GM12878 (cell line): ENCODE data around the gene PCGF1. TPM values are rescaled to one million over a fixed set of nuclear protein-coding genes. Genes with fewer than 3 reads are reported as not detected.

Experiments used
- ATAC-seq: fragments of 200-7000 bp; cut with Tn5 transposase; 3 replicates; pipeline ENCODE4 v1.9.1; 2020; ENCODE audit warnings: mild to moderate bottlenecking, moderate library complexity
- BruUV-seq: library from RNA; stranded (reverse); fragments of 400-500 nt; replicated peaks from 2 replicates; lab custom pipeline; 2021; lab: Mats Ljungman, UMichigan
- CTCF ChIA-PET: fragments of 300-600 bp; sonication (Branson Sonifier 250); formaldehyde crosslinking; extraction: SDS; loops from one replicate; lab custom pipeline; 2021; ENCODE audit warnings: inconsistent platforms; lab: Yijun Ruan, JAX
- POLR2A ChIA-PET: fragments of 350-600 bp; formaldehyde crosslinking; extraction: SDS; loops from one replicate; lab custom pipeline; 2021; ENCODE audit warnings: inconsistent platforms; lab: Charles Lee
- RAD21 ChIA-PET: fragments of 300-600 bp; sonication (Branson Sonifier 250); formaldehyde crosslinking; loops from one replicate; lab custom pipeline; 2023; ENCODE audit warnings: antibody characterized with exemption; ENCODE audit not compliant: unreplicated experiment; lab: Charles Lee
- SMC1A ChIA-PET: fragments of 300-600 bp; sonication (Branson Sonifier 250); formaldehyde crosslinking; loops from one replicate; lab custom pipeline; 2023; ENCODE audit not compliant: unreplicated experiment, uncharacterized antibody; lab: Charles Lee
- DNase-seq: peaks from one replicate; pipeline ENCODE4 v3.0.0-alpha.2; 2011; ENCODE audit warnings: low read depth, low spot score
- FAIRE-seq: peaks from 3 replicates; lab custom pipeline; 2011; peaks lifted over from hg19 to GRCh38; lab: Jason Lieb, UNC
- H2AFZ ChIP-seq: 2 replicates; pipeline ENCODE4 v1.6.0; 2011; ENCODE audit warnings: low read depth, low read length, control low read depth; ENCODE audit not compliant: control insufficient read depth
- H3K27ac ChIP-seq: 2 replicates; pipeline ENCODE4 v1.5.1; 2011; ENCODE audit warnings: control low read depth; ENCODE audit not compliant: control insufficient read depth, insufficient read depth
- H3K27me3 ChIP-seq, 2 experiments: replicated peaks in 1 of 2; 2 replicates each; pipeline versions ENCODE4 v1.6.0 to v1.6.1; 2011; ENCODE audit warnings: low read length in 1 of 2; ENCODE audit not compliant: control insufficient read depth in 2 of 2, insufficient read depth in 2 of 2
- H3K36me3 ChIP-seq, 2 experiments: 2 replicates each; pipeline ENCODE4 v1.5.1; 2011; ENCODE audit warnings: low read length in 1 of 2; ENCODE audit not compliant: control insufficient read depth in 2 of 2, insufficient read depth in 2 of 2
- H3K4me1 ChIP-seq: 2 replicates; pipeline ENCODE4 v1.6.1; 2011; ENCODE audit warnings: mild to moderate bottlenecking, low read length, moderate library complexity, mixed read lengths; ENCODE audit not compliant: control insufficient read depth, insufficient read depth
- H3K4me2 ChIP-seq: 2 replicates; pipeline ENCODE4 v1.6.0; 2011; ENCODE audit warnings: control low read depth; ENCODE audit not compliant: control insufficient read depth, insufficient read depth
- H3K4me3 ChIP-seq: fragments of 200-600 bp; sonication (generic); 2 replicates; pipeline ENCODE4 v1.5.1; 2016
- H3K79me2 ChIP-seq: 2 replicates; pipeline ENCODE4 v1.6.0; 2011; ENCODE audit warnings: low read length; ENCODE audit not compliant: control insufficient read depth, insufficient read depth
- H3K9ac ChIP-seq: 2 replicates; pipeline ENCODE4 v1.8.0; 2011; ENCODE audit warnings: low read length, control low read depth, mixed read lengths; ENCODE audit not compliant: control insufficient read depth, insufficient read depth
- H3K9me3 ChIP-seq: replicated peaks from 3 replicates; pipeline ENCODE4 v1.5.1; 2011; ENCODE audit warnings: mild to moderate bottlenecking, low read length; ENCODE audit not compliant: control insufficient read depth, insufficient read depth
- H4K20me1 ChIP-seq: 2 replicates; pipeline ENCODE4 v1.6.0; 2011; ENCODE audit not compliant: control insufficient read depth, insufficient read depth
- BACH1 ChIP-seq: fragments of 450-650 bp; IDR thresholded peaks from 2 replicates; pipeline ENCODE4 v1.6.1; 2017; ENCODE audit warnings: mild to moderate bottlenecking, borderline replicate concordance
- MTA3 ChIP-seq: IDR thresholded peaks from 2 replicates; pipeline ENCODE4 v1.6.1; 2012; ENCODE audit warnings: low read length, inconsistent platforms, borderline replicate concordance
- NR2C1 ChIP-seq: fragments of 450-650 bp; IDR thresholded peaks from 2 replicates; pipeline ENCODE4 v1.6.1; 2017; ENCODE audit warnings: antibody characterized with exemption, mild to moderate bottlenecking, moderate library complexity
- POLR2A ChIP-seq: IDR thresholded peaks from 2 replicates; pipeline ENCODE4 v1.6.1; 2011; ENCODE audit warnings: low read depth, mild to moderate bottlenecking, low read length
- WGBS: methylation state at CpG from one replicate; pipeline ENCODE4 v1.1.6; 2016; ENCODE audit warnings: low lambda C conversion rate; ENCODE audit not compliant: insufficient replicate concordance, insufficient coverage; ENCODE audit errors: missing lambda C conversion rate; 5-methylcytosine and 5-hydroxymethylcytosine counted together
- in situ Hi-C: fragments of 300-500 bp; cut with MboI; formaldehyde crosslinking; loops from 9 replicates; pipeline ENCODE4 v1.14.3; 2018; ENCODE audit warnings: mixed read lengths
- intact Hi-C: fragments of 100-400 bp; cut with micrococcal nuclease; formaldehyde crosslinking; loops from one replicate; pipeline ENCODE4 v1.14.2; 2022; ENCODE audit not compliant: unreplicated experiment
- polyA plus RNA-seq, 11 experiments: library from polyadenylated mRNA; depleted of rRNA in 4 of 11; unstranded in 6 of 11; stranded (reverse) in 5 of 11; fragments of >200 nt; fragmentation: Nextera tagmentation in 4 of 11; fragmentation: Illumina TruSeq in 1 of 11; extraction: Ambion mirVana in 4 of 11; extraction: Trizol in 1 of 11; gene quantifications; 1 replicate in 1 of 11; 2 replicates in 10 of 11; pipeline versions ENCODE4 v1.2.1 to v1.2.3, GENCODE V29; 2011 to 2016; ENCODE audit warnings: inconsistent platforms in 2 of 11, missing spikeins in 2 of 11, low read depth in 1 of 11
- total RNA-seq, 4 experiments: library from RNA; depleted of rRNA in 3 of 4; stranded (reverse); fragments of >200 nt in 3 of 4; fragmentation: Illumina TruSeq in 1 of 4; extraction: Trizol in 1 of 4; gene quantifications; 2 replicates each; pipeline versions ENCODE4 v1.2.1 to v1.2.3, GENCODE V29; 2013 to 2021
- TF ChIP-seq, protein P1 (sequence below): IDR thresholded peaks from 2 replicates; pipeline ENCODE4 v1.6.1; 2011; ENCODE audit warnings: borderline replicate concordance, low read depth, mild to moderate bottlenecking, moderate library complexity, low read length; ENCODE audit not compliant: insufficient read depth, poor library complexity, severe bottlenecking
- TF ChIP-seq, protein P2 (sequence below): fragments of 450-650 bp; IDR thresholded peaks from 2 replicates; pipeline ENCODE4 v1.6.1; 2017; ENCODE audit warnings: borderline replicate concordance

PCGF1 gene
- total and polyA plus RNA-seq, 10 of the 15 experiments (the other 5 are each of a cell fraction or from before 2014, with no cell fraction given) = 23.1 to 50.8 (median 27.4) TPM

DNA sequence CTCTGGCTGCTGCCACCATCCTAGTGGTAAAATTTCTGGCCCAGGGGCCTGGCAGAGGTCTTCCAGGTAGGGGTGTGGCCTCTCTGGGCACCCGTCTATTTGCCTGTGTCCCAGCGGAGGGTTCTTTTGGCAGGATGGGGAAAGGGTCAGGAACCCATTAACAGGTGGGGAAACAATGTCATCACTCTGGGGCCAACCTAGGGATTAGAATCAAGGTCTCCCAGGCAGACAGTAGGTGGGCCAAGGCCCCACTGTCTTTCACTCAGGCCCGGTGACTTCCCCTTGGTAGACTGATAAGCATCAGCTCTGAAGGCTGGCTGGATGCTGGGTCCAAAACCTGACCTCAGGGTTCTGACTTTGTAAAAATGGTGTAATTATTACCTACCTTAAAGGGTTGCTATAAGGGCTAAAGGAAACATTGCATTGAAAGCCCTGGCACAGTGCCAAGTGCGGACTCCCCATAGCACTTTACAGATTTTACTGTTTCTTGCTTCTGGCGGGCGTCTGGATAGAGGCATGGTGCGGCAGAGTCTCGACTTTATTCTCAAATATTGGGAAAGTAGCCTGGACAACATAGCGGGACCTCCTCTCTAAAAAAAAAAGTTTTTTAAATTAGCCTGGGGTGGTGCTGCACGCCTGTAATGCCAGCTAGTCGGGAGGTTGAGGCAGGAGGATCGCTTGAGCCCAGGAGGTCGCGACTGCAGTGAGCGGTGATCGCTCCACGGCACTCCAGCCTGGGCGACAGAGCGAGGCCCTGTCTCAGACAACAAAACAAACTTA, 10.3 kb downstream of the PCGF1 start:
- Histone ChIP-seq H3K36me3 (peaks cover 4 to 6% of the 10 kb centered on the region in 2 experiments; a peak in 3 of 4 replicates), H4K20me1 (no peaks in the 10 kb centered on the region), H3K4me1 (peaks cover 6% of the 10 kb centered on the region; the same call in 1 of the 2 replicates), H3K9ac (no peak overlapping the region), H3K9me3 (no peaks in the 10 kb centered on the region), H2AFZ (no peak overlapping the region), H3K27ac (no peak overlapping the region), H3K27me3 (peaks cover 14 to 25% of the 10 kb centered on the region in 2 experiments; a peak in 3 of 4 replicates), H3K4me3 (no peak overlapping the region), H3K4me2 (peak overlapping the region; percentile 46), H3K79me2 (no peaks in the 10 kb centered on the region)
- no peak for DNase-seq
- no peak for ATAC-seq
- no TSS peak for BruUV-seq
- POLR2A ChIA-PET = no interaction called here
- TF ChIP-seq MTA3 (no peak), POLR2A (0 out of 2 replicates have a peak, but pooled peaks have one; percentile 37)
- TF ChIP-seq, protein P1, sequence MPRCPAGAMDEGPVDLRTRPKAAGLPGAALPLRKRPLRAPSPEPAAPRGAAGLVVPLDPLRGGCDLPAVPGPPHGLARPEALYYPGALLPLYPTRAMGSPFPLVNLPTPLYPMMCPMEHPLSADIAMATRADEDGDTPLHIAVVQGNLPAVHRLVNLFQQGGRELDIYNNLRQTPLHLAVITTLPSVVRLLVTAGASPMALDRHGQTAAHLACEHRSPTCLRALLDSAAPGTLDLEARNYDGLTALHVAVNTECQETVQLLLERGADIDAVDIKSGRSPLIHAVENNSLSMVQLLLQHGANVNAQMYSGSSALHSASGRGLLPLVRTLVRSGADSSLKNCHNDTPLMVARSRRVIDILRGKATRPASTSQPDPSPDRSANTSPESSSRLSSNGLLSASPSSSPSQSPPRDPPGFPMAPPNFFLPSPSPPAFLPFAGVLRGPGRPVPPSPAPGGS = peak; percentile 60
- intact Hi-C loops (no loop called here), in situ Hi-C loops (no loop called here)
- WGBS = 90% methylated on average over 19 of the region's 19 CpGs
- FAIRE-seq = no peak
- CTCF ChIA-PET = interaction anchor here (13.9 to 19.4 kb wide), 2 partner anchors 89 to 91 kb away, joined by 231 to 280 read pairs; no protein-coding TSS in a partner anchor
- SMC1A ChIA-PET = no interaction called here
- RAD21 ChIA-PET = no interaction called here

DNA sequence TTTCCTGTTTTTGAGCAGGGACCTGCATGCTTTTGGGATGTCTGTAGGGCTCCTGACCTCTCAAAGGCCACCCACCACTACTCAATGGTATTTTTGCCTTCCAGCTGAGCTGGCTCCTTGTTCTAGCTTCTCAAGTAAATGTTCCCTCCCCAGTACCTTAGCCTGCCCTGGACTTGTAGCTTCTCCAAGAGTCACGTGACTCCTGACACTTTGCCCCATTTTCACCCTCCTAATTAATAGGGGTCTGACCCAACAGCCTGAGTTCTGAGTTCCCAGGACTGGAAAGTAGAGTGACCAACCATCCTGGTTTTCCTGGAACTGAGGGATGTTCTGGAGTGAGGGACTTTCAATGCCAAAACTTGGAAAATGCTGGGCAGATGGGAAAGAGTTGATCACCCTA, 12.1 kb downstream of the PCGF1 start:
- Histone ChIP-seq H2AFZ (no peak overlapping the region), H3K9ac (no peak overlapping the region), H3K27me3 (peaks cover 11 to 16% of the 10 kb centered on the region in 2 experiments; a peak in 3 of 4 replicates), H3K36me3 (peaks cover 12 to 13% of the 10 kb centered on the region in 2 experiments; a peak in 3 of 4 replicates), H4K20me1 (no peaks in the 10 kb centered on the region), H3K4me3 (no peak overlapping the region), H3K27ac (no peak overlapping the region), H3K4me1 (peaks cover 6% of the 10 kb centered on the region; the same call in 1 of the 2 replicates)
- intact Hi-C loops = no loop called here
- ChIA-PET SMC1A (interaction anchor here (1.0 kb wide), 1 partner anchor 37 kb away, joined by 3 read pairs; no protein-coding TSS in a partner anchor), RAD21 (no interaction called here)
- in situ Hi-C loops = no loop called here
- ATAC-seq = no peak
- FAIRE-seq = no peak
- BruUV-seq = no TSS peak
- TF ChIP-seq, protein P2, sequence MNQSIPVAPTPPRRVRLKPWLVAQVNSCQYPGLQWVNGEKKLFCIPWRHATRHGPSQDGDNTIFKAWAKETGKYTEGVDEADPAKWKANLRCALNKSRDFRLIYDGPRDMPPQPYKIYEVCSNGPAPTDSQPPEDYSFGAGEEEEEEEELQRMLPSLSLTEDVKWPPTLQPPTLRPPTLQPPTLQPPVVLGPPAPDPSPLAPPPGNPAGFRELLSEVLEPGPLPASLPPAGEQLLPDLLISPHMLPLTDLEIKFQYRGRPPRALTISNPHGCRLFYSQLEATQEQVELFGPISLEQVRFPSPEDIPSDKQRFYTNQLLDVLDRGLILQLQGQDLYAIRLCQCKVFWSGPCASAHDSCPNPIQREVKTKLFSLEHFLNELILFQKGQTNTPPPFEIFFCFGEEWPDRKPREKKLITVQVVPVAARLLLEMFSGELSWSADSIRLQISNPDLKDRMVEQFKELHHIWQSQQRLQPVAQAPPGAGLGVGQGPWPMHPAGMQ = no peak
- TF ChIP-seq NR2C1 = no peak
- no peak for TF ChIP-seq BACH1
- TF ChIP-seq, all 136 proteins: peak for 0
- Histone ChIP-seq H3K9me3 (no peaks in the 10 kb centered on the region), H3K4me2 (no peak overlapping the region), H3K79me2 (no peaks in the 10 kb centered on the region)
- ChIA-PET POLR2A (no interaction called here), CTCF (interaction anchor here (0.6 to 19.4 kb wide), 4 partner anchors 12 to 234 kb away, joined by 3 to 280 read pairs (median 3); partner anchors contain the start of genes CCDC142, PCGF1 and TTC31)
- WGBS = 100% methylated on average over 1 of the region's 1 CpG
- no peak for DNase-seq
